ENCODE measurements around the gene FAM209A. TPM values are rescaled to one million over a fixed set of nuclear protein-coding genes. Genes with fewer than 3 reads are reported as not detected.
A peak's percentile ranks its signal among the peaks of the same experiment; 100 is the strongest.
"Not testable (repeated sequence)": the region's sequence is repeated elsewhere in the genome, so short reads cannot be mapped to it uniquely, and the experiment has no call there.

Gene FAM209A
- total RNA-seq (2022) (0.40 and 0.95 TPM in 2 replicates), Bru-seq, nascent RNA (percentile 37 among the genes with signal in this experiment), BruChase-seq, experiment 1, labeled RNA remaining after a 6-hour chase (percentile 40 among the genes with signal in this experiment), BruChase-seq, experiment 2, labeled RNA remaining after a 2-hour chase (percentile 38 among the genes with signal in this experiment)
- long read RNA-seq, partial matches to known transcripts: 0 of 16 reads
- long read RNA-seq, other reads (novel, unspliced or antisense): 16 of 16 reads

GRCh38 chr20:56524444-56524843 lies at the start of gene FAM209A:
Gene FAM209A, plus strand, starts transcription at chr20:56524744. Its CDS starts 65 bp downstream, at chr20:56524809.
- H3K9me3 Mint-ChIP-seq (ENCODE audit: low read depth, unreplicated experiment); CTCF ChIA-PET; BruUV-seq (replicated peaks); H3K4me1 Mint-ChIP-seq (ENCODE audit: low read depth, unreplicated experiment); DNase-seq; intact Hi-C loops (cut with micrococcal nuclease; ENCODE audit: unreplicated experiment); H3K27ac Mint-ChIP-seq (ENCODE audit: unreplicated experiment); H3K4me3 Mint-ChIP-seq (ENCODE audit: low read depth, unreplicated experiment); H3K27me3 Mint-ChIP-seq (ENCODE audit: unreplicated experiment); H3K36me3 Mint-ChIP-seq (ENCODE audit: insufficient read depth, unreplicated experiment): not testable (repeated sequence)

GRCh38 chr20:56483970-56484369 lies 40.6 kb upstream of the FAM209A start:
- BruUV-seq (replicated peaks): no TSS peak
- Mint-ChIP-seq H3K27me3 (ENCODE audit: unreplicated experiment) (no peaks in the 10 kb centered on the region), H3K27ac (ENCODE audit: unreplicated experiment) (no peak overlapping the region), H3K4me3 (ENCODE audit: low read depth, unreplicated experiment) (no peak overlapping the region), H3K36me3 (ENCODE audit: insufficient read depth, unreplicated experiment) (peaks cover 40% of the 10 kb centered on the region), H3K4me1 (ENCODE audit: low read depth, unreplicated experiment) (no peaks in the 10 kb centered on the region), H3K9me3 (ENCODE audit: low read depth, unreplicated experiment) (no peaks in the 10 kb centered on the region)
- no peak for DNase-seq
- intact Hi-C loops (cut with micrococcal nuclease; ENCODE audit: unreplicated experiment): no loop called here
- CTCF ChIA-PET: no interaction called here
- TF ChIP-seq CTCF (IDR thresholded peaks at IDR 0.05; ENCODE audit: unreplicated experiment): no peak

GRCh38 chr20:56487216-56487615 lies 37.3 kb upstream of the FAM209A start:
- no peaks in the 10 kb centered on the region for H3K27me3 Mint-ChIP-seq (ENCODE audit: unreplicated experiment)
- H3K27ac Mint-ChIP-seq (ENCODE audit: unreplicated experiment): no peak overlapping the region
- H3K4me1 Mint-ChIP-seq (ENCODE audit: low read depth, unreplicated experiment): no peaks in the 10 kb centered on the region
- DNase-seq: no peak
- CTCF ChIA-PET: no interaction called here
- no peak overlapping the region for H3K4me3 Mint-ChIP-seq (ENCODE audit: low read depth, unreplicated experiment)
- no peaks in the 10 kb centered on the region for H3K9me3 Mint-ChIP-seq (ENCODE audit: low read depth, unreplicated experiment)
- TF ChIP-seq CTCF (IDR thresholded peaks at IDR 0.05; ENCODE audit: unreplicated experiment): no peak
- BruUV-seq (replicated peaks): no TSS peak
- peaks cover 40% of the 10 kb centered on the region for H3K36me3 Mint-ChIP-seq (ENCODE audit: insufficient read depth, unreplicated experiment)
- intact Hi-C loops (cut with micrococcal nuclease; ENCODE audit: unreplicated experiment): no loop called here

- H3K4me1 Mint-ChIP-seq (ENCODE audit: low read depth, unreplicated experiment): no peaks in the 10 kb centered on the region
Observed at GRCh38 chr20:56488566-56488965, 36.0 kb upstream of the FAM209A start.

More at GRCh38 chr20:56488566-56488965, 36.0 kb upstream of the FAM209A start:
- intact Hi-C loops (cut with micrococcal nuclease; ENCODE audit: unreplicated experiment): no loop called here
- no peaks in the 10 kb centered on the region for H3K27me3 Mint-ChIP-seq (ENCODE audit: unreplicated experiment)
- DNase-seq: no peak
- no peak overlapping the region for H3K27ac Mint-ChIP-seq (ENCODE audit: unreplicated experiment)
- peaks cover 40% of the 10 kb centered on the region for H3K36me3 Mint-ChIP-seq (ENCODE audit: insufficient read depth, unreplicated experiment)
- H3K9me3 Mint-ChIP-seq (ENCODE audit: low read depth, unreplicated experiment): no peaks in the 10 kb centered on the region
- no peak overlapping the region for H3K4me3 Mint-ChIP-seq (ENCODE audit: low read depth, unreplicated experiment)
- BruUV-seq (replicated peaks): no TSS peak
- CTCF ChIA-PET: no interaction called here
- TF ChIP-seq CTCF (IDR thresholded peaks at IDR 0.05; ENCODE audit: unreplicated experiment): no peak
